Activated CD4-positive, alpha-beta T cell treated with anti-CD3 and anti-CD28 coated beads for 36 hours (primary cell): ENCODE measurements around the gene GPR17. TPM values are rescaled to one million over a fixed set of nuclear protein-coding genes. Genes with fewer than 3 reads are reported as not detected.

Experiments used
- ATAC-seq: fragments of 200-7000 bp; cut with Tn5 transposase; one replicate; pipeline ENCODE4 v1.10.0; 2021; ENCODE audit warnings: mild to moderate bottlenecking, moderate library complexity
- CTCF ChIA-PET: fragments of 350-600 bp; sonication (Branson Sonifier 250); formaldehyde crosslinking; loops from one replicate; lab custom pipeline; 2021; ENCODE audit warnings: antibody characterized with exemption; lab: Charles Lee
- POLR2A ChIA-PET: fragments of 350-600 bp; sonication (Branson Sonifier 250); formaldehyde crosslinking; loops from one replicate; lab custom pipeline; 2021; ENCODE audit warnings: antibody characterized with exemption, inconsistent platforms; lab: Charles Lee
- DNase-seq: peaks from one replicate; pipeline ENCODE4 v3.0.0-alpha.2; 2020
- H3K27ac Mint-ChIP-seq: one replicate; pipeline ENCODE4 v1.8.0; 2021; ENCODE audit warnings: mixed read lengths
- H3K27me3 Mint-ChIP-seq: one replicate; pipeline ENCODE4 v1.8.0; 2021; ENCODE audit warnings: mixed read lengths
- H3K36me3 Mint-ChIP-seq: one replicate; pipeline ENCODE4 v1.8.0; 2021; ENCODE audit warnings: low read depth, mixed read lengths
- H3K4me1 Mint-ChIP-seq: one replicate; pipeline ENCODE4 v1.8.0; 2021; ENCODE audit warnings: mixed read lengths
- H3K4me3 Mint-ChIP-seq: one replicate; pipeline ENCODE4 v1.8.0; 2021; ENCODE audit warnings: mild to moderate bottlenecking, moderate library complexity, mixed read lengths
- H3K9me3 Mint-ChIP-seq: one replicate; pipeline ENCODE4 v1.8.0; 2021; ENCODE audit warnings: low read depth, mixed read lengths
- intact Hi-C, 2 experiments: fragments of 100-400 bp; cut with DNase I in 1 of 2; cut with micrococcal nuclease in 1 of 2; formaldehyde crosslinking; loops; one replicate each; pipeline versions ENCODE4 v1.14.2 to v1.15.1; 2022 to 2024; cut with DNase I, micrococcal nuclease
- total RNA-seq, 2 experiments: library from RNA; stranded (reverse); gene quantifications; one replicate each; pipeline ENCODE4 v1.2.3, GENCODE V29; 2021

The GPR17 gene
- total RNA-seq, 2 experiments from 2014 or later = not detected

- intact Hi-C loops = no loop called here
- Mint-ChIP-seq H3K4me1 (peaks cover 21% of the 10 kb centered on the region), H3K36me3 (no peaks in the 10 kb centered on the region), H3K27me3 (no peaks in the 10 kb centered on the region), H3K4me3 (no peak overlapping the region), H3K9me3 (no peaks in the 10 kb centered on the region), H3K27ac (no peak overlapping the region)
- DNase-seq = no peak
- POLR2A ChIA-PET = interaction anchor here (1.1 kb wide), 1 partner anchor 105 kb away, joined by 4 read pairs; no protein-coding TSS in a partner anchor
- CTCF ChIA-PET = no interaction called here
- ATAC-seq = no peak
Measured at GRCh38 chr2:127631541-127631996, 14.4 kb upstream of the GPR17 start.

GRCh38 chr2:127631997-127632581 is 13.9 kb upstream of the GPR17 start:
- DNase-seq = no peak
- no peak for ATAC-seq
- Mint-ChIP-seq H3K27me3 (no peaks in the 10 kb centered on the region), H3K36me3 (no peaks in the 10 kb centered on the region), H3K9me3 (no peaks in the 10 kb centered on the region), H3K4me1 (peaks cover 25% of the 10 kb centered on the region), H3K27ac (no peak overlapping the region), H3K4me3 (no peak overlapping the region)
- CTCF ChIA-PET = interaction anchor here (1.0 kb wide), 1 partner anchor 18 kb away, joined by 4 read pairs; no protein-coding TSS in a partner anchor
- POLR2A ChIA-PET = interaction anchor here (1.1 kb wide), 1 partner anchor 105 kb away, joined by 4 read pairs; no protein-coding TSS in a partner anchor
- intact Hi-C loops = no loop called here

DNA sequence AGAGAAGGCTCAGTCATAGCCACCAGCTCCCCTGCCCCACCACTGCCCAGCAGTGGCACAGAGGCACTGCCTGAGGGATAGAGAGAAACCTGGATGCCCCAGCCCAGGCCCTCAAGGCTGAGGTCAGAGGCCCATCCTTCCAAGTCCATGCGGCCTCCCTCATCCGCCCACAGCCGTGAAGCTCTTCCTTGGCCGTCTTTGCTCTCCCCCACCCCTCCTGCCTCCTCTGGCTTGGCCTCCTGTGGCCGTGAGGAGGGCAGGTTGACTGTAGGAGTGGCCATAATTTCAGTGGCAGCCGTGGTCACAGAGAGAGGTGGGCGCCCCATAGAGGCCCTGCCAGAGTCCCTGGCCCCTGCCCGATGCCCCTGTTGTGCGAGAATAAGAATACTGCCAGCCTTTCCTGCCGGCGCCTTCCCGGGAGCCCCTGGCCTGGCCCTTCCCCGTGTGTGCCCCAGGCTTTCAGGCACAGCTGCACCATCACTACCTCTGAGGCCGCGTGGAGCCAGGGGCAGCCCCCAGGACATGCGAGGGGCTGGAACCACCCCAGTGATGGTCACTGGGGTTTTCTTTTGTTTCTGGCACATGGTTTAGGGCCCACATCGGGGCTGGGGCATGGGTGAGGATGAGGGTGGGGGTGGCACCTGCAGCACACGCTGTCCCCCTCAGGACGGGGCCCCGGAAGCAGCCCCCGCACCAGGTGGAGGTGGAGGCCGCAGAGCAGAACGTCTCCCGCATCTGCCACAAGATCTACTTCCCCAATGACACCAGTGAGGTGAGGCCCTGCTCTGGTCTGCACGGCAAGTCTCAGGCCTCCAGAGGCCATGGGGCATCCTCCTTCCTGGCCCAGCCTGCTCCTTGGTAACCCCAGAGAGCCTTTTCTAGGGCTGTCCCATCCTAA is 13.1 kb upstream of the GPR17 start:
- ATAC-seq (peak; percentile 47), DNase-seq (no peak)
- H3K9me3 Mint-ChIP-seq = no peaks in the 10 kb centered on the region

DNA sequence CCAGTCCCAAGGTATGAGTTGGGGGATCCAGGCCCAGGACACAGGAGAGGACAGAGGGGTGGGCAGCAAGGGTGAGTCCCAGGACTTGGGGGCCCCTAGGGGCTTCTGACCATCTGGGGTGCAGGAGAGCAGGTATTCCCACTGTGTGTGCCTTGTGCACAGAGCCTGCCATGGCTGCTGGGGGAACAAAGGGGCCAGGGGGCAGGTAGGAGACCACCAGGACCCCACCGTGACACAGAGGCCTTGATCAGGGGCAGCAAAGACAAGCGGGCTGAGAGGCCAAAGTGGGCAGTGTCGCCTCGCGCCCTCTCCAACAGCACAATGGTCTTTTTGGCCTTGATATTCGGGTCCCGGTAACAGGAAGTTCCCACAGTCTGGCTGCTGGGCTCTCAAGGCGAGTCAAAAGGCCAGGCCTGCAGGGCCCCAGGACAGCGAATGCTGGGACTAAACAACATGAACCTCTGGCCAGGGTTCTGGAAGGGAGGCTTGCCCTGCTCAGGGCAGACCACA is 12.3 kb upstream of the GPR17 start:
- H3K9me3 Mint-ChIP-seq = no peaks in the 10 kb centered on the region
- H3K36me3 Mint-ChIP-seq = no peaks in the 10 kb centered on the region
- no peak overlapping the region for H3K4me3 Mint-ChIP-seq
- DNase-seq (no peak), ATAC-seq (no peak)
- H3K27ac Mint-ChIP-seq = peak overlapping the region; percentile 63
- intact Hi-C loops = no loop called here
- CTCF ChIA-PET = no interaction called here
- POLR2A ChIA-PET = no interaction called here
- no peaks in the 10 kb centered on the region for H3K27me3 Mint-ChIP-seq
- peaks cover 38% of the 10 kb centered on the region for H3K4me1 Mint-ChIP-seq

More for the DNA sequence above, 13.1 kb upstream of the GPR17 start:
- POLR2A ChIA-PET = interaction anchor here (1.1 kb wide), 1 partner anchor 106 kb away, joined by 4 read pairs; no protein-coding TSS in a partner anchor
- CTCF ChIA-PET = interaction anchor here (1.0 kb wide), 1 partner anchor 19 kb away, joined by 4 read pairs; no protein-coding TSS in a partner anchor
- no peak overlapping the region for H3K4me3 Mint-ChIP-seq
- peak overlapping the region; percentile 63 for H3K27ac Mint-ChIP-seq
- H3K27me3 Mint-ChIP-seq = no peaks in the 10 kb centered on the region
- H3K4me1 Mint-ChIP-seq = peaks cover 31% of the 10 kb centered on the region
- H3K36me3 Mint-ChIP-seq = no peaks in the 10 kb centered on the region
- intact Hi-C loops = no loop called here

DNA sequence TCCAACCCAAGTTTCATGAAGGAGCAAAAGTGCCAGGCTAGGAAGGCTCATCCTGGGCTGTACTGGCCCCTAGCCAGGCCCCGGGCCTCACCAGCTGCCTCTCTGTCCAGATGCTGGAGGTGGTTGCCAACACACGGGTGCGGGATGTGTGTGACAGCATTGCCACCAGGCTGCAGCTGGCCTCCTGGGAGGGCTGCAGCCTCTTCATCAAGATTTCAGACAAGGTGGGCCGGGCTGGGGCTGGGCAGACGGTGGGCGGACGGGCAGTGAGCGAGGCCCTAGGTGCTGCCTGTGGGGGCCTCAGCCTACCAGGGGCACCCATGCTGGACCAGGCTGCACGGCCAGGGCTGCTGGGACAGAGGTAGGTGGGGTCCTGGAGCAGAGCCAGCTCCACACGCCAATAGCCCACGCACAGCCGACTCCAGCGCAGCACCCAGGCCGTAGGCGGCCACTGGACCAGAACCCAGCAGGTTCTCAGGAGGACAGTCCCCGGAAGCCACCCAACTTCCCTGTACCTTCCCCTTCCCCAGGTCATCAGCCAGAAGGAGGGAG is 11.8 kb upstream of the GPR17 start:
- Mint-ChIP-seq H3K9me3 (no peaks in the 10 kb centered on the region), H3K27ac (peak overlapping the region; percentile 42), H3K36me3 (peaks cover 2% of the 10 kb centered on the region), H3K4me1 (peaks cover 43% of the 10 kb centered on the region), H3K4me3 (no peak overlapping the region), H3K27me3 (no peaks in the 10 kb centered on the region)
- DNase-seq = no peak
- no peak for ATAC-seq
- POLR2A ChIA-PET = no interaction called here
- CTCF ChIA-PET = no interaction called here
- intact Hi-C loops = no loop called here

DNA sequence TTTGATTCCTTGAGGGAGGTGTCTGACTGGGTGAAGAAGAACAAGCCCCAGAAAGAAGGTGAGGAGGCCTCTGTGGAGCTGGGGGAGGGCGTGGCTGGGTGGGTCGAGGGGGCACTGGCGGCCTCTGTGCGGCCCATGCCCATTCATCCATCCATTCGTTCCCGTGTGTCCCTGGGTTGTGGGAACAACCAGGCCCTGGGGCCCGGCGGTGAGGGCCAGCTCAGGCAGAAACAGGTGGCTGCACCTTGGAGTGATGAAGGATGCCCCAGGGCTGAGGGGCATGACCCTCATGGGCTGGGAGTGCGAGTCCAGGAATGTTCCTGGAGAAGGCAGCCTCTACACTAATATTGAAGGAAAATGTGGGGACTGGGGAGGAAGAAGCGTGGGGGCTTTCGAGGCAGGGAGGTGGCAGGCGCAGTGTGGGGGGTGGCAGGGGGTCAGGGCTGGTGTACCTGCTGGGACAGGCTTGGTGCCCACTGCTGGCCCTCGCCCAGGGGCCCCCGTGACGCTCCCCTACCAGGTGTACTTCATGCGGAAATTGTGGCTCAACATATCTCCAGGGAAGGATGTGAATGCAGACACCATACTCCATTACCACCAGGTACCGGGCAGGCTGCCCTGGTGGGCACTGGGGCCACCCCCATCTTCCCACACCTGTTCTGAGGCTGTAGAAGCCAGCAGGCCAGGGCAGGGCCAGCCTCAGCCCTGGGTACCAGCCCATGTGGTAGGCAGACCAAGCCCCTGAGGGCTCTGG is 11.2 kb upstream of the GPR17 start:
- DNase-seq (no peak), ATAC-seq (no peak)
- intact Hi-C loops = no loop called here
- Mint-ChIP-seq H3K27ac (no peak overlapping the region), H3K4me1 (peaks cover 50% of the 10 kb centered on the region), H3K4me3 (no peak overlapping the region), H3K9me3 (no peaks in the 10 kb centered on the region), H3K27me3 (no peaks in the 10 kb centered on the region), H3K36me3 (peaks cover 2% of the 10 kb centered on the region)
- CTCF ChIA-PET = no interaction called here
- POLR2A ChIA-PET = no interaction called here

- no peaks in the 10 kb centered on the region for H3K9me3 Mint-ChIP-seq
- DNase-seq = no peak
- intact Hi-C loops = no loop called here
- CTCF ChIA-PET = no interaction called here
- no peak overlapping the region for H3K4me3 Mint-ChIP-seq
- H3K27ac Mint-ChIP-seq = no peak overlapping the region
- H3K4me1 Mint-ChIP-seq = peaks cover 58% of the 10 kb centered on the region
- POLR2A ChIA-PET = no interaction called here
- no peak for ATAC-seq
- H3K36me3 Mint-ChIP-seq = peaks cover 2% of the 10 kb centered on the region
- no peaks in the 10 kb centered on the region for H3K27me3 Mint-ChIP-seq
Measured at GRCh38 chr2:127635380-127636237, 10.3 kb upstream of the GPR17 start.

GRCh38 chr2:127636248-127637235 is 9.4 kb upstream of the GPR17 start:
- CTCF ChIA-PET = interaction anchor here (0.6 to 1.0 kb wide), 3 partner anchors 12 to 253 kb away, joined by 3 to 4 read pairs (median 3); no protein-coding TSS in a partner anchor
- Mint-ChIP-seq H3K9me3 (no peaks in the 10 kb centered on the region), H3K36me3 (peaks cover 2% of the 10 kb centered on the region), H3K4me1 (peaks cover 64% of the 10 kb centered on the region), H3K27me3 (no peaks in the 10 kb centered on the region), H3K27ac (peak overlapping the region; percentile 69), H3K4me3 (no peak overlapping the region)
- intact Hi-C loops = no loop called here
- POLR2A ChIA-PET = no interaction called here
- no peak for DNase-seq
- no peak for ATAC-seq

GRCh38 chr2:127637236-127637630 is 8.7 kb upstream of the GPR17 start:
- Mint-ChIP-seq H3K9me3 (no peaks in the 10 kb centered on the region), H3K27me3 (no peaks in the 10 kb centered on the region), H3K27ac (no peak overlapping the region), H3K36me3 (peaks cover 2% of the 10 kb centered on the region), H3K4me1 (peaks cover 67% of the 10 kb centered on the region), H3K4me3 (no peak overlapping the region)
- ATAC-seq = no peak
- intact Hi-C loops = no loop called here
- ChIA-PET POLR2A (no interaction called here), CTCF (interaction anchor here (0.6 to 5.0 kb wide), 3 partner anchors 13 to 253 kb away, joined by 3 to 29 read pairs (median 4); no protein-coding TSS in a partner anchor)
- DNase-seq = no peak
